Measurements from ENCODE around the gene ANXA8. TPM values are rescaled to one million over a fixed set of nuclear protein-coding genes. Genes with fewer than 3 reads are reported as not detected.

The ANXA8 gene
- total RNA-seq, 6 donors from 2014 or later: 4.2 to 25.6 (median 10.7) TPM

GRCh38 chr10:47435081-47435480, 48.8 kb downstream of the ANXA8 start:
- H3K27ac ChIP-seq: no peak overlapping the region
- H3K4me3 ChIP-seq: no peak overlapping the region
- no peaks in the 10 kb centered on the region for H3K27me3 ChIP-seq
- no peaks in the 10 kb centered on the region for H3K9me3 ChIP-seq
- no peak for TF ChIP-seq POLR2A (IDR thresholded peaks at IDR 0.05)
- TF ChIP-seq EP300 (IDR thresholded peaks at IDR 0.05): no peak
- TF ChIP-seq CTCF (IDR thresholded peaks at IDR 0.05): no peak
- no peak for TF ChIP-seq POLR2AphosphoS5 (IDR thresholded peaks at IDR 0.05)
- H3K4me1 ChIP-seq: no peaks in the 10 kb centered on the region
- no peak for DNase-seq
- no peaks in the 10 kb centered on the region for H3K36me3 ChIP-seq
- ATAC-seq (ENCODE audit: low FRiP score in 2 of 2): no peak

- H3K36me3 ChIP-seq: no peaks in the 10 kb centered on the region
- ATAC-seq (ENCODE audit: low FRiP score in 2 of 2): peak in 1 of 2 donors; percentile 37
- no peak for DNase-seq
- H3K4me1 ChIP-seq: no peaks in the 10 kb centered on the region
- H3K4me3 ChIP-seq: no peak overlapping the region
- H3K27ac ChIP-seq: no peak overlapping the region
- TF ChIP-seq POLR2AphosphoS5 (IDR thresholded peaks at IDR 0.05) (no peak), CTCF (IDR thresholded peaks at IDR 0.05) (no peak), POLR2A (IDR thresholded peaks at IDR 0.05) (no peak), EP300 (IDR thresholded peaks at IDR 0.05) (no peak)
- no peaks in the 10 kb centered on the region for H3K9me3 ChIP-seq
- H3K27me3 ChIP-seq: no peaks in the 10 kb centered on the region
- 81 to 86% methylated on average over 4 of the region's 4 CpGs for WGBS, 2 donors
Observed at GRCh38 chr10:47425813-47426419, 58.0 kb downstream of the ANXA8 start.

GRCh38 chr10:47424231-47424630, 59.7 kb downstream of the ANXA8 start:
- DNase-seq: no peak
- no peak for TF ChIP-seq POLR2A (IDR thresholded peaks at IDR 0.05)
- no peak for TF ChIP-seq EP300 (IDR thresholded peaks at IDR 0.05)
- no peak for TF ChIP-seq POLR2AphosphoS5 (IDR thresholded peaks at IDR 0.05)
- TF ChIP-seq CTCF (IDR thresholded peaks at IDR 0.05): no peak
- Histone ChIP-seq H3K9me3 (no peaks in the 10 kb centered on the region), H3K4me1 (no peaks in the 10 kb centered on the region), H3K4me3 (no peak overlapping the region), H3K27me3 (no peaks in the 10 kb centered on the region), H3K27ac (no peak overlapping the region), H3K36me3 (no peaks in the 10 kb centered on the region)
- no peak for ATAC-seq (ENCODE audit: low FRiP score in 2 of 2)
- WGBS, 2 donors: 69 to 70% methylated on average over 8 of the region's 8 CpGs

DNA sequence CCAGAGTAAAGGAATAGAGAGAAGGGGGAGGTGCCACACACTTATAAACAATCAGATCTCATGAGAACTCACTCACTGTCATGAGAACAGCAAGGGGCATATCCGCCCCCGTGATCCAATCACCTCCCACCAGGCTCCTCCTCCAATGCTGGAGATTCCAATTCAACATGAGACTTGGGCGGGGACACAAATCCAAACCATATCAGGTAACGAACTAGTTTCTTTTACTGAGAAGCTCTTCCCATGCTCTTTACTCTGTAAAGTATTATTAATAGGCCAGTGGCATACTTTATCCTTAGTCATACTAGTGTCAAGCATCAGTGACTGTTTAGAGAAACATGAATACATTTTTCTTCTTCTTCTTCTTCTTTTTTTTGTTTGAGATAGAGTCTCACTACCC, 60.4 kb downstream of the ANXA8 start:
- Histone ChIP-seq H3K27ac (no peak overlapping the region), H3K36me3 (no peaks in the 10 kb centered on the region), H3K9me3 (no peaks in the 10 kb centered on the region), H3K4me3 (no peak overlapping the region), H3K27me3 (no peaks in the 10 kb centered on the region), H3K4me1 (no peaks in the 10 kb centered on the region)
- no peak for DNase-seq
- TF ChIP-seq POLR2A (IDR thresholded peaks at IDR 0.05) (no peak), EP300 (IDR thresholded peaks at IDR 0.05) (no peak), POLR2AphosphoS5 (IDR thresholded peaks at IDR 0.05) (no peak), CTCF (IDR thresholded peaks at IDR 0.05) (no peak)
- WGBS, 2 donors: 84 to 86% methylated on average over 4 of the region's 4 CpGs
- ATAC-seq (ENCODE audit: low FRiP score in 2 of 2): no peak

All from upper lobe of left lung (tissue), 6 donors.